Dedifferentiated amniotic fluid mesenchymal stem cell (primary cell): ENCODE data around the gene ZNF521.
A peak's percentile ranks its signal among the peaks of the same experiment; 100 is the strongest.

Experiments used
- DNase-seq: peaks from one replicate; pipeline ENCODE4 v3.0.0-alpha.2; 2016; ENCODE audit errors: extremely low spot score

The ZNF521 gene

DNA sequence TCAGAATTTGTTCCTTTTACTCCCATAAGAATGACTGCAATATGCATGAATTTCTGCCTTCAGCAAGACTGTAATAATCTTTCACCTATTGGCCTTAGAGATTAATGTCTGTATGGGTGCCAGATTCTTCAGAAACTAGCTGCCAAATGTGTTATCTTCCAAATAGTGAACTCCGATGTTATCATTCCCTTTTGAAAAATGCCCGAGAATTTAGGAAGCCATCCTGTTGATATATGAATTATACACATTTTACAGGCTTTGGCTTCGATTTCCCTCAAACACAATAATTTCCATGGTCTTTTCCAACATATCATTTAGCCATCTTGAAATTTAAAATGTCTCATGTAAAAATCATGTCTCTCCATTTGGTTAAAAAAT lies 101.5 kb downstream of the ZNF521 start:
- no peak for DNase-seq

DNA sequence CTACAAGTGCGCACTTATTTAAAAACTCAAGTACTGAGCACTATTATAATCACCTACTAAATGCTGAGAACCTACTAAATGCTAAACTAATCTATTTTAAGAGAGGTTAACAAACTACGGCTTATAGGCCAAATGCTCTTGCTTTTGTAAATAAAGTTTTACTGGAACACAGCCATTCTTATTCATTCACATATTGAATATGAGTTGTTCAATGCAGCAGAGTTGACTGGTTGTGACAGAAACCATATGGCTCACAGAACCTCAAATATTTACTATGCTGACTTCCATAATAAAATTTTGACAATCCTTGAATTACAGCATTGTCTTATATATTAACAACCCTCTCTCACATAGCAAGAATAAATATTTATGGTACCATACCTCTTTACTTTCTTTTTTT lies 103.2 kb downstream of the ZNF521 start:
- no peak for DNase-seq

DNA sequence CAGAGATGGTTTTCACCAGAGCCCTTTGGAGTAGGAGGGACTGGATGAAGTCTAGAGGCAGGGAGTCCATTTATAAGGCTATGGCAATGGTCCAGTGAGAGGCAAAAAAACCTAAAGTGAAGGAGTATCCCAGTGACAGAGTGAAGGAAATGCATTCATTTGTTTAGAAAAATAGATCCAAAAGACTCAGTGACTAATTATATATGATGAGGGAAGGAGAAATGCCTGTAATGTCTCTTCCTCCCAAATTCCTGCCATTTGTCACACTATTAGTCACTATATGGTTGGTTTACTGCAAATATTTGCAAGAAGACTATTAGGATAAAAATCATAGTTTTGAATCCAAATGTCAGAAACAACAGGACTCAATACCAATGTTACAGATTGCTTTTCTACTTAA lies 104.2 kb downstream of the ZNF521 start:
- DNase-seq = peak; percentile 37

DNA sequence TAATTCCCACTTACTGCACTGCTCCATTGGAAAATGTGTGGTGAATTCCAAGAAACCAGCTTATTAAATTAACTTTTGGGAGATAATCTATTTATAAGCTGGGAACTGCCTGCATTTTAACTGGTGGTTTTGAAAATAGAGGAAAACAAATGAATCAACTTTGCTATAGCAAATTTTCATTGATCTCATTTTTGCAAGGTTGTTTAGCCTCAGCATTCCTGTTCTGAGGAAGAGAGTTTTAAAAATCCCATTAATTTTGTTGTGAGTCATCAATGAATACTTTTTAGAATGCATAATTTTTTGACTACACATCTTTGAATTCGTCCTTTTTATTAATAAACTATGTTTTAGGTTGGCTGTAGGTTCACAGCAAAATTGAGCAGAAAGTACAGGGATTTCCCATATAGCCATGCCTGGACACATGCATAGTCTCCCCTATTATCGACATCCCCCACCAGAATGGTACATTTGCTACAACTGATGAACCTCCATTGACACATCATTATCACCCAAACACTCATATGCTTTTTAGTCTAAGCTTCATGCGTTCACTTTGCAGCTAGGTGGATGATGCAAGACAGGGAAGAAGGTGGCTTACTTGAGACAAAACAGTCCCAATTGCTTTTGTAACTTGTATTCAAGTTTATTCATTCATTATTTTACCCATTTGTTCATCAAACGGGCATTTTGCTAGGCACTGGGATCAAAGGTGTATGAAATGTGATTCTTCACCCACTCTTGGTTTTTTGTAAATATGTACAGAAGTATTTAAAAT lies 106.9 kb downstream of the ZNF521 start:
- no peak for DNase-seq

DNA sequence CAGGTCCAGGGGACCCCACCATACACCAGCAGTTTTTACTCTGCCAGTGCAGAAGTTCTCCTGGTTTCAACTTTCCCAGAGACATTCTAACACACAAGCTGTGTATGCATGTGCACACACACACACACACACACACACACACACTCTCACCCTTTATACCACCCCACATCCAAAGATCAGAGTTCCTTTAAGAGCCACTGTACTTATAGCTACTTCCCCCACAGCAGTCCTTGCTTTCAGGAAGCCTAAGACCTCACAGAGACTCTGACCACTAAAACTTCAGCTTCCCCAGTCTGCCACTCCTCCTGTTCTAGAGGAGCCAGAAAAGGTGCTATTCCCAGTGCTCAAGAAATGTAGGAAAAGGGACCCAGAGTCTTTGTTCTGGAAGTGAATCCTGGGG lies 107.8 kb downstream of the ZNF521 start:
- DNase-seq = no peak

DNA sequence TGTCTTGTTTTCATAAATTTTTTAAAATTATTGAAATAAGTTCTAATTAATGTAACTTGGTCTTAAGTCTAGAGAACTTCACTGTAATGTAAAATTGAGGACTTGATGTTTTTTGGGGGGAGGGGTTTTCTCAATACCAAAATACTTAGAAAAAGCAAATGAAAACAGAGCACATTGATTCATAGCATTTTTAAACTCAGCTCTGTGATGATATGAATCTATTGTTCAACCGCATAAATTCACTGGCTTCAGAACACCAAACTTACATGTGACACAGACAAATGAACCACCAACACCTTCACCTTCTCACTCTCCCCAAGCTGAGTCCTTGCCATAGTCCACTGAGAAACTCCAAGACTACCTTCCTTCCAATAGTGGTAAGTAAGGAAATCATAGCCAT lies 108.2 kb downstream of the ZNF521 start:
- no peak for DNase-seq

DNA sequence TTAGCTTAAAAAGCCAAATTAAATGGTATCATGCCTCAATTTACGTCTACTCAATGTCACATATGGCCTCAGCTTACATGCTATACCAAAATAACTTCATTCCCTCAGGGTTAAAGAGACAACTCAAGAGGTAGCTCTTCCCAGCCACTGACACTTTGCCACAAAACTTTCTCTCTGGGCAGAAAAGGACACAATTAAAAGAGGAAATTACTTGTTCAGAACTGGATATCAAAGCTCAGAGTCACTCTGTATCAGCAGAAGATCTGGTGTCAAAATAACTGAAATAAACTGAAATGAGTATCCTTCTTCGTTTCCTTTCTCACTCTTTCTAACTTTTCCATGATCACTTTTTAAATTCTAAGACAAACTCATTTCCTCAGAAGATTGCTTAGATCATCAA lies 108.7 kb downstream of the ZNF521 start:
- DNase-seq = no peak

DNA sequence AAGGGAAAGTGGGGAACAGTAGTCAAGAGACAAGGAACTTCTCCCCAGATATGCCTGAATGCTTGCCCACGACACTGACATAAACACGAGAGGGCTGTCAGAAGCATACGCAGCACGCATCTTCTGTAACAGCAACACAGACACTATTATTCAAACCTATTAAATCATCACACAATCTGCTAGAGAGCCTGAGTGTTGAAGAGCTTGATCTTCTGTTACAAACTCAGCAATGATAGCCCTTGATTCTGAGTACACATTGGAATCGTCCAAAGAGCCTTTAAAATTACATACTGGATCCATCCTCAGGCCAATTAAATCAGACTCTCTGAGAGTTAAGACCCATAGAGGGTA lies 111.6 kb downstream of the ZNF521 start:
- no peak for DNase-seq

DNA sequence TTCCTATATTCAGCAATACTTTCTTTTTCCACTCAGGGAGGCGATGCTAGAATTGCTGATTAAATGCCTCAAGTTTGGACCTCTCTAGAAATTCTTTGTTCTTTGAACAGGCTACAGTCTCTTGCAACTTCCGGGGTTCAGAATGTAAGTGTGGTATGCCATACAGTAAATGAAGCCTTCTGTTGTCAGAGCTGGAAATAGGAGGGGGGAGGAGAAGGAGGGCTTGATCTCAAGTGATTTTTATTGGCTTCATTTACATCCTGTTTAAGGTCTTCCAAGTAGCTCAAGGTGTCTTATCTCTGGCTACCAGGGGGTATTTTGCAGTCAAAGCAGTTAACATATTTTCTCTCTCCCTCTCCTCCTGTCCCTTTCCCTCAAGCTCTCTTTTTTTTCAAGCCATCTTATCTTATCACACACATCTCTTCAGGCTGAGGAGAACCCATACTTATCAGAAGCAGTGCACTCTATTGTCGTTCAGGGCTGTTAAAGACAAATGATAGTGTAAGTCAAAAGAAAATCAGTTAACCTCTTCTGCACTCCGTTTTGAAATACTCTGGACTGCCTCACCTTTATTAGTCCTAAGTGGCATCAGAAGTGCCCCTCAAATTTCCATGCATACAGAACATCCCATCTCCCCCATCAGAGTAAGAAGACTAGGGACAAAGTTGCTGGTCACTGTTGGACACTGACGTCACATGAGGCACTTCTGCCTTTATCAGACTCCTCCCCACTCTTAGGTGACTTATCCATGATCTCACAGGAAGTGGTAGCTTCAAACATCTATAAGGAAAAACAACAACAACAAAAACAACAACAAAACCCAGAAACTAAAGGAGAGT lies 112.2 kb downstream of the ZNF521 start:
- no peak for DNase-seq

DNA sequence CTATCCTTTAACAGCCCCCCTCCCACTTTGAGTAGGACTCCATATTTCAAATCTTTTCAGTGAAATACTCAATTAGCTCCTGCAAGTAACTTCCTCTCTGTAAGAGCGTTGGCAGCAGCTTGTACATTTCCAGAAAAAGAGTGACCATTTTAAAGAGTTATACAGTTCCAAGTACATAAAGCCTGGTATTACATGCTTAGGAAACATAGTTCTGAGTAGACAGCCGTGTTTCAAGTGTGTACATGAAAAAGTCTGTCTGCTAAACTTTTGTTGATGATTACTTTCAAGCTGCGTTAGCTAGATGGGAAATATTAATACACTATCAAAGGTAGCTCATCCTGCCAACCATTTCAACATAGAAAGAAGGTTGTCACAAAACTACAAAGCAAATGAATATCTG lies 112.8 kb downstream of the ZNF521 start:
- DNase-seq = no peak

DNA sequence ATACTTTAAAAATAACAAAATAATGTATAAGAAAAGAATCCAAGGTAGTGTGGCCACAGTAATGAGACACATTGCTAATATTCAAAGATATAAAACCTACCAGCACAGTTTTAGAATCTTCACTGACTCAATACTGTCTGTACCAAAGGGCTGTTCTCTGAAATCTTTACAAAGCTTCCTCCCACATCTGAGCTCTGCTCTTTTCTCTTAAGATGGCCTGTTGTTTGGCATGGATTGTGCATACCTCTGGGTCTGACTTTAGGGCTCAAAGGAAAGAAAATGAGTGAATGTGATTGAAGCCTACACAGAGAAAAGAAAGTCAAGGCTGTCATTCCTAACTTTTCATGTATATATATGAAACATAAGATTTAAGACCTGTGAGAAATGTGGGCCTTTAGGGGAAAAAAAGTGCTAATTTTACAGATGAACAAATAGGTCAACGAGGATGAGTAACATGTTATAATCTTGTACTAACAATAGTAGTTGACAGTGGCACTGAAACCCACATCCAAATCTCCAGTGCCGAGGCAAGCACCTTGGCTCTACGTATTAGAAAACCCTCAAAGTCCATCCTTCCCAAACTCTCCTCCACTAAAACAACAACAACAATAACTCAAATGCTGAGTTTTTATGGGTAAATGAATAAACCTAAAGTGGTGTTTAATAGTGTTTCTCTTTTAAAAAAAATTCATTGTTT lies 114.2 kb downstream of the ZNF521 start:
- no peak for DNase-seq

DNA sequence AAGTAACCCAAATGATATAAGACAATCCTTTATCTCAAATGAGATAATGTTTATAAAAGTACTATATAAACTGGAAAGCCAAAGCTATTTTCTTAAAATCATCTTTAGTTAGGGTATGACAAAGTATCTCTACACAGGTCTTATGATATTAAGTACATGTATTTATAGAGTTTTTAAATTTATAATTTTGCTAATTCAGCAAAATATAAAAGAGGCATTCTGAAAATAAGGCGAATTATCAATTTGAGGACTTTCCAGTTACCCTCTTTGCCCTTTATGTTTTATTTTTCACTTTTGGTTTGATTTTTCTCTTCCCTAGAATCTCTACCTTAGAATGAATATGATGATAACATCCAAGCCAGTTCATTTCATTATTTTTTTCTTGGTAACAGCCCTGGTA lies 115.2 kb downstream of the ZNF521 start:
- no peak for DNase-seq

DNA sequence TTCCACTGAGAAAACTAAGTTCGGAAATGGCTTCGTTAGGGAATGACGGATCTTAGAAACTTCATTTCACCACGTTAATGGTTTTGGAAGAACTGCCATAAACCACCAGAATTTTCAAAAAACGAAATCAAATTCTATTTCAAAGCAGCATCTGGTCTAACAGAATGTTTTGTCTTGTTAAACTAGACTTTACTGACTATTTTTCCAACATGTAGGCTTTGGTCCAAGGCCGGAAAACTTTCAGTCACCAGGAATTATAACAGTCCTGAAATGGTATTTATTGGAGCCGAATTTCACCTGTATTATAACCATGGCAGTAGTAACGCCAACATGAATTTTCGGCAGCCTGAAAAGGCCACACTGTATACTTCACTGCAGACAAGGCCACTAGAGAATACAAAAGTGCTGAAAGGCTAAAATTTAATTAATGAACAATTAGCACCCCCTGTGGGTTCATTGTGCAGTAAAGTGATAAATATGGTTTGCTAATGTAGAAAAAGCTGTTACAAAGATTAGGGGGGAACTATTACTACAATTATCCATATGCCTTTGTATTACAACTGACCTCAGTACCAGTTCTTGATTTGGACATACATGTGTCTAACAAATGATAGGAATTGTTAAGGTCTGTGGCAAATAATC lies 116.4 kb downstream of the ZNF521 start:
- DNase-seq = no peak

DNA sequence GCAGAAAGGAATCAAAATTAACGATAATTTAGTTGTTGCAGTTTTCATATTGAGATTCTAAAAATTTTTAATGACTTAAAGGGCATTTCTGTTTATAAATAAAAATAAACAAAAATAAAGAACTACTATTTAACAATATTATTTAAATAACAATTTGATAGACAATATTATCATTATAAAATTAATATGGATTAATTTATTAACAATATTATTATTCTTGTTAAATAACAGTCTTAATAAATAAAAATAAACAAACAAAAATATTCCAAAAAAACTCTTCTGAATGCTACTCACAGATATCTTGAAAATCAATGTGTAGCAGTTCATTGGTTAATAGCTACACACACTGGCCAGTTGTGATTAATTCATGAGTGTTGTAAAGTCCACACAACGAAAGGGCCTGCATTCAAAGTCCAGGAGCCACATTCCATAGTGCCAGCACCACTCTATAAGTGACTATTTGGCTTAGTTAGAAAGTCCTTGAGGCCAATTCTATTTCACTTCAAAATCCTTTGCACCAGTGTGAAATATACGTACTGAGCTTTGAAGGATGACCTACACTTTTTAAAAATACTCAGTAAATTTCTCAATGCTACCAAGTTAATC lies 117.1 kb downstream of the ZNF521 start:
- no peak for DNase-seq

DNA sequence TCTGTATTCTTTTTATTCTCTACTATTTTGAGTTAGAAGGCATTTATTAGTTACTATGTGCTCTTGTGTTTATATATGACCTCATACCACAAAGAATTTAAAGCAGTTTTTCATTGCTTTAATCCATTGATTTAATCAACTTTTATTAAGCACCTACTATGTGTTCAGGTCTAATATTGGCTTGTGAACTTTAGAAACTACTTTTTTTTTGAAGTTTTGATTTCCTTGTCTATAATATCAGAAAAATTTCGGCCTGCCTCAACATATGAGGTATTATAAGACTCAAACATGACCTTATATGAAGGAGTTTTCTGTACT lies 117.7 kb downstream of the ZNF521 start:
- no peak for DNase-seq

DNA sequence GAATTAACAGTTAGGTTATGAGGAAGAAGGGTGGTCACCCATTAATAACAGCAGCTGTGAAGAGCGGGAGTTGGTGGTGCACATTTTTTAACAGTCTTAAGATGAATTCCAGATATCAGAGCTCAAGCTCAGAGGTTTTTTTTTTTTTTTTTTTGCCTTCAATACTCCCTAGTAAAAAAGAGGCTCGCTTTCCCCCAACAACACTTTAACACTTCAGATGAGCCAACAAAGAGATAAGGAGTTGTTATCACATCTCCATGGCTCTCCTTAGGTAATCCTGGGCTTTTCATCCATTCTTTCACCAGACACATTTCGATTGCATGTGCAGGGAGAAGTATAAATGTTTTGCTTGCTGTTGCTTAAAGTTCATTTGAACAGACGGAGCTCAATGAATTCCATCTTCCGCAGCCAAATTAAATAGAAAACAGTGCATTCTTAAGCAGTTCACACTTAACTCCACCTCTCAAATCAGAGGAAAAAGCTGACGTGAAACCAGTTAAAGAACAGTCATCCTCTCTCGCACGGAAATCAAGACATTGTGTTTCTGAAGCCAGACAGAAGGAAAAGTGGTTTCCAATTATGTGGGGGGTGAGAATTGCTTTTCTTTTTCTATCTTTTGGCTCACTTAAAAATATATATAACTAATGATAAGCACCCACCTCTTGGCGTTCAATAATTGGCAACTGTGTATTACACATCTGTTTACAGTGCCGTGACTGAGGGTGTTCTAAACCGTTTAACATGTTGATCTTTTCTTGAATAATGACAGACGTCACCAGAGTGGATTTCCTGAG lies 118.2 kb downstream of the ZNF521 start:
- peak; percentile 35 for DNase-seq

DNA sequence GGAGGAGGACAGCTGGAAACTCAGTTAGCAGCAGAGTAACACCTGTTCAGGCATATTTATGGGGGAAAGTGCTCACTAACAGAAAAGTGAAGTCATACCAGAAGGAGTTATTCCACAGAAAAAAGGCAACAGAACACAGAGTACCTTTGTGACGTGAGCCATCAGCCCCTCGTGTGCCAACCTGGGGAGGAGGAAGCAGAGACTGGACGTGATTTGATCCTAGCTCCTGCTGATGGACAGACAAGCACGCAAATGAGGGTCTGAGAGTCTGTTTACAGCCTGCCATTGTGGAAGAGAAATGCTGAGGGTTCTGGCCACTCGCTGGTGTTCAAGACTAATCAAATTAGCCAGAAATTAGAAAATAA lies 120.7 kb downstream of the ZNF521 start:
- no peak for DNase-seq

DNA sequence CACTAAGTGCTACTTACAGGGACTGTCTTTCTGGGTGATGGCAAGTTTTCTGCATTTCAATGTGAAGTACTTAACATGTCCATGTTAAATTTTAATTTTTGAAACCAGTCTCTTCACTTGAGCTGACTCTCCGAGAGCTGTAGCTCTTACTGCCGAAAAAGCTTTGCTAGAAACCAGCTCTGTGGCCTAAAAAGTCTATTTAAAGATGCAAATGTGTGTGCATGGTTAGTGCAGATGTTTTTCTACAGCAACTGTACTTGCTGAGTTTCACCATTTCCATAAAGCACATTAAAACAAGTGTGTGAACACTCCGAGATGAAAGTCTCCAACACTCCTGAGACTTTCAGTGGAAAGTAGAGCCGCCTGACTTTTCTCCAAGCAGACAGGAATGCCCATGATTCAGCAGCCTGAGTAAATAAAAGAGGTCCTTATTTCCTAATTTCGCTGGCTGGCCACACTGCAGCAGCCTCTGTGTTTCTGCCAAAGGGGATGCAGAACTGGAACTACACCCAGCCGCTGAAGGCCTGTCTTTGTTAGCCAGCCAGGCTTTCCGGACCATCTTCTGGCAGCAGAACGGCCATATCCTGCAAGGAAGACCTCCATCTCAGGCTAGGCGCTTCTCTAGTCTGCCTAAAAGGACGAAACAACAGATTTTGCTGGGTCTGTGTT lies 121.2 kb downstream of the ZNF521 start:
- peak; percentile 77 for DNase-seq

DNA sequence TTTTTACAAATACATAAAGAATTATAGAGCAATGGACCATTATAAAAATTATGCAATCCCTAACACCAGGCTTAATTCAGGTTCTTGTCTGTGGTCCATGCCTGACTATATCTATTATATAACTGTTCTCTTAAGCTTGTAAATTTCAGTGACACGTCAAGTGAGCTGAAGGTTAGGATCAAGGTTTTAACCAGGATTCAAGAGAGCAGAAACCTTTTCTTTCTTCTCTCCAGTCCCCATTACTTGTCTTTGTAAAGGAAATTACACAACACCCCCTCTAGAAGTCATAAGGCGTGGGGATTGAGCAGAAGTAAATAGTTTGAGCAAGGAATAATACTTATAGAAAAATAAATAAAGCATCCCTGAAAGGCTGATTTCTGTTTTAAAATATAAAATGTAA lies 122.0 kb downstream of the ZNF521 start:
- DNase-seq = no peak

DNA sequence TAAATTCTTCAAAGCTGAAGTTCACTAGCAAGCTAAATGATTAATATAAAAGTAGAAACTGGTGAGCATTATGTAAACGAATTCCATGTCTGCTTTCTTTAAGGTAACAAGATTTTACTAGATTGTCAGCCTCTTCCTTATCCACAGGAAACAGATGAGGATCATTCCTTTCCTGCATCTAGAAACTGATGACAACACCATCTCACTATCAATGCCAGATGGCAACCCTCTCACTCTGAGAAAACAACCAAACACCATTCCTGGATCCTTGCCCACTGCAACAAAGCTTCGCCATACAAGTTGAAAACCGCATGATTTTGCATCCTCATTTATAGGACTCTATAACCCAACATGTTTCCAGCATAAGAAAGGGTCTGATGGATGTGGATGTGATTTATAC lies 122.9 kb downstream of the ZNF521 start:
- peak; percentile 73 for DNase-seq

DNA sequence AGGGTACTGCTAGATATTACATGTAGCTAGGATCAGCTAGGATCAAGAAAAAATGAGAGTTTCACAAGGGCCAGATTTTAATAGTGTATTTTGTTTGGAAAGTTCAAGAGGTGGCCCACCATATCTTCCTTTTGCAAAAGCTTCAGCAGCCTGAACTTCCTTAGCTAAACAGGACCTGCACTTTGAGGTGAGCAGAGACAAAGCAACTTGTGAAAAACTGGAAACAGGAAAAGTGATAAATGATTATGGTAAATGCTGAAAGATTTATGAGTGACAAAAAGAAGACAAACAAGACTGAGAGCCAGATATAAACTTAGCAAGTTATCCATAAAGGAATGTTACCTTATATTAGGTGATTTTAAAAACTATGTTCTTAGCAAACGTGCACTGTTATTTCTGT lies 123.6 kb downstream of the ZNF521 start:
- DNase-seq = no peak
